Measurements from ENCODE around the gene BCAS3. TPM values are rescaled to one million over a fixed set of nuclear protein-coding genes. Genes with fewer than 3 reads are reported as not detected.

The BCAS3 gene
- total RNA-seq, 1 experiment from 2014 or later, result 14.4 TPM

GRCh38 chr17:61063528-61063927 lies 385.9 kb downstream of the BCAS3 start:
- ChIA-PET CTCF (no interaction called here), POLR2A (ENCODE audit: low non-redundant PET) (no interaction called here)
- H3K4me3 ChIP-seq (ENCODE audit: low read depth, low read length, poor library complexity, severe bottlenecking), result no peak overlapping the region
- no peaks in the 10 kb centered on the region for H3K36me3 ChIP-seq (ENCODE audit: insufficient read depth, low read length, poor library complexity, severe bottlenecking)
- no peaks in the 10 kb centered on the region for H3K9me3 ChIP-seq (ENCODE audit: low read depth, low read length, poor library complexity, severe bottlenecking)
- BruUV-seq (replicated peaks), result no TSS peak
- H3K27me3 ChIP-seq (replicated peaks; ENCODE audit: insufficient read depth, low read depth, low read length, poor library complexity), result no peaks in the 10 kb centered on the region
- H3K4me1 ChIP-seq (ENCODE audit: insufficient read depth, low read length, poor library complexity, severe bottlenecking), result no peaks in the 10 kb centered on the region
- DNase-seq (ENCODE audit: low spot score), result no peak
- no peak for TF ChIP-seq CTCF (conservative IDR thresholded peaks at IDR 0.05; ENCODE audit: low read depth, low read length)
- TF ChIP-seq EZH2 (IDR thresholded peaks at IDR 0.05; ENCODE audit: borderline replicate concordance, low read depth, low read length, poor library complexity, severe bottlenecking), result no peak
- no peak overlapping the region for H3K27ac ChIP-seq (ENCODE audit: low read depth, low read length, poor library complexity, severe bottlenecking)
- intact Hi-C loops (cut with micrococcal nuclease; ENCODE audit: unreplicated experiment), result loop anchor here (10.0 kb wide), 1 partner anchor 61 kb away; no protein-coding TSS in a partner anchor

- no peaks in the 10 kb centered on the region for H3K4me1 ChIP-seq (ENCODE audit: insufficient read depth, low read length, poor library complexity, severe bottlenecking)
- no peak for DNase-seq (ENCODE audit: low spot score)
- BruUV-seq (replicated peaks), result no TSS peak
- intact Hi-C loops (cut with micrococcal nuclease; ENCODE audit: unreplicated experiment), result loop anchor here (10.0 kb wide), 1 partner anchor 60 kb away; no protein-coding TSS in a partner anchor
- ChIA-PET CTCF (no interaction called here), POLR2A (ENCODE audit: low non-redundant PET) (no interaction called here)
- no peak for TF ChIP-seq CTCF (conservative IDR thresholded peaks at IDR 0.05; ENCODE audit: low read depth, low read length)
- no peak for TF ChIP-seq EZH2 (IDR thresholded peaks at IDR 0.05; ENCODE audit: borderline replicate concordance, low read depth, low read length, poor library complexity, severe bottlenecking)
- no peaks in the 10 kb centered on the region for H3K9me3 ChIP-seq (ENCODE audit: low read depth, low read length, poor library complexity, severe bottlenecking)
- no peak overlapping the region for H3K4me3 ChIP-seq (ENCODE audit: low read depth, low read length, poor library complexity, severe bottlenecking)
- H3K27me3 ChIP-seq (replicated peaks; ENCODE audit: insufficient read depth, low read depth, low read length, poor library complexity), result no peaks in the 10 kb centered on the region
- H3K27ac ChIP-seq (ENCODE audit: low read depth, low read length, poor library complexity, severe bottlenecking), result no peak overlapping the region
- H3K36me3 ChIP-seq (ENCODE audit: insufficient read depth, low read length, poor library complexity, severe bottlenecking), result no peaks in the 10 kb centered on the region
Measured at GRCh38 chr17:61064087-61064951, 386.7 kb downstream of the BCAS3 start.

- ChIA-PET CTCF (no interaction called here), POLR2A (ENCODE audit: low non-redundant PET) (no interaction called here)
- Histone ChIP-seq H3K27ac (ENCODE audit: low read depth, low read length, poor library complexity, severe bottlenecking) (no peak overlapping the region), H3K36me3 (ENCODE audit: insufficient read depth, low read length, poor library complexity, severe bottlenecking) (no peaks in the 10 kb centered on the region), H3K9me3 (ENCODE audit: low read depth, low read length, poor library complexity, severe bottlenecking) (no peaks in the 10 kb centered on the region), H3K4me1 (ENCODE audit: insufficient read depth, low read length, poor library complexity, severe bottlenecking) (no peaks in the 10 kb centered on the region), H3K27me3 (replicated peaks; ENCODE audit: insufficient read depth, low read depth, low read length, poor library complexity) (no peaks in the 10 kb centered on the region), H3K4me3 (ENCODE audit: low read depth, low read length, poor library complexity, severe bottlenecking) (no peak overlapping the region)
- TF ChIP-seq CTCF (conservative IDR thresholded peaks at IDR 0.05; ENCODE audit: low read depth, low read length), result no peak
- no peak for TF ChIP-seq EZH2 (IDR thresholded peaks at IDR 0.05; ENCODE audit: borderline replicate concordance, low read depth, low read length, poor library complexity, severe bottlenecking)
- intact Hi-C loops (cut with micrococcal nuclease; ENCODE audit: unreplicated experiment), result loop anchor here (10.0 kb wide), 1 partner anchor 59 kb away; no protein-coding TSS in a partner anchor
- BruUV-seq (replicated peaks), result no TSS peak
- no peak for DNase-seq (ENCODE audit: low spot score)
Measured at GRCh38 chr17:61065263-61065773, 387.7 kb downstream of the BCAS3 start.

Data from A673 (cell line).